Measurements from ENCODE around the gene LRRTM4.
"Not testable (repeated sequence)": the region's sequence is repeated elsewhere in the genome, so short reads cannot be mapped to it uniquely, and the experiment has no call there.

LRRTM4 gene

DNA sequence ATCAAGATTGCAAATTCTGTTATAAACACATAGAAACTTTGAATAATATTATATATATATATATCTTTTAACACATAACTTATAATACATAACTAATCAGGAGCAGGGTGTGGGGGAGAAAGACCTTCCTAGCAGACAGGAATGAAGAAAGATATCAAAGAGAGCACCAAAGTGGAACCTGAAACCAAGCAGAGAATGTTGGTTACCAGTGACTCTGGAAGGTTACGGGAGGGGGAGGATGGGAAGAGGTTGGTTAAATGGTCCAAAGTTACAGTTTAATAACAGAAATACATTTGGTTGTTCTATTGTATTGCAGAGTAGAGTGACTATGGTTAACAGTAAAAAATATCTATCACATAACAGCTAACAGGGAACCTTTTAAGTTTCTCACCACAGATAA lies 366.7 kb downstream of the LRRTM4 start:
- no peak for DNase-seq

DNA sequence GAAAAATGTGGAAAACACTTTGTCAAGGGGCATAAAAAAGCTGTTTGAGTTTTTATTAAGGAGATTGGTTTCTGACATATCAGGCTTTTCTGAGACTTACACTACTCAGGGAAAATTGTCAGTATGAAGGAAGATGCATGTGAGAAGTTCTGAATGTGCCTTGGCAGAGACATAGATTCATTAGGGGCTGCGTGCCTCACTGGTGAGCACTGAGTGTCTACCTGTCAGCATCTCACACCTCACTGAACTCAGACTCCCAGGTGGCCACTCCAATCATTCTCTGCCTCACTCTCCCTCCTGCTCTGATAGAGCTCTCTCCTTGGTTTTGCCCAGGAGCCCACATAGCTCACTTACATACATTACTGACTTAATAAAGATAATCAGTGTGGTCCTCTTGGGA lies 372.6 kb downstream of the LRRTM4 start:
- DNase-seq: no peak

DNA sequence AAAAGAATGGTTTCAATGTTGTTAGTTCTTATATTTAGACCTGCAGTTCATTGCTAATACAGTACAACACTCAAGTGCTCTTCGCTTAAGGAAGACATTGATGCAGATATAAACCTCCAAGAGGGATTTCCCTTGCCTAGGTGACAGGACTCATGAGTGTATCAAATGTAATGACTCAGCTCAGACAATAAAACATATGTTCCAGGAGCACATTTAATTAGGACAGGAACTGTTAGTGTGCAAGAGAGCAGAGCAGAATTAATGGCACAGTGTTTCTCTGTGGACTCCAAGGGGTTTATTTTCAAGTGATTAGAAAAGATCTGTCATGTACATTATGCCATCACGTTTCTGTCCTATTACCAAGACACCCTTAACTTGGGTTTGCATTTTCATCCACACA lies 375.0 kb downstream of the LRRTM4 start:
- DNase-seq: no peak

DNA sequence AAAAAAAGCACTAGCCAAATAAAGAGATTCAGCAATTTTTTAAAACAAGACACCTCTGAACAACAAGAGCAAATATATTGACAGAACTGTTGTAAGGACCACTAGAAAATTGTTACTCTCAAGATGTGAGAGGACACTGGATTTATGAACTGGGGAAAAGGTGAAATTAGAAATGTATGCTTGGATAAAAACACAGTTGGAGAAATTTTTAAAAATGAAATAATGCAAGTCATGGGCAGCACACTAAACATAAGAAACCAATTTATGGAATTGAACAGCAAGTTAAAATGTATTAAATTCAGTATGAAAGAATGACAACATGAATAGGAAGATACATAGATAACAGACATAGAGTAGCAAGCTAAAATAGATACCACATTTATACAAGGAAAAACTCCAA lies 377.4 kb downstream of the LRRTM4 start:
- DNase-seq: no peak

DNA sequence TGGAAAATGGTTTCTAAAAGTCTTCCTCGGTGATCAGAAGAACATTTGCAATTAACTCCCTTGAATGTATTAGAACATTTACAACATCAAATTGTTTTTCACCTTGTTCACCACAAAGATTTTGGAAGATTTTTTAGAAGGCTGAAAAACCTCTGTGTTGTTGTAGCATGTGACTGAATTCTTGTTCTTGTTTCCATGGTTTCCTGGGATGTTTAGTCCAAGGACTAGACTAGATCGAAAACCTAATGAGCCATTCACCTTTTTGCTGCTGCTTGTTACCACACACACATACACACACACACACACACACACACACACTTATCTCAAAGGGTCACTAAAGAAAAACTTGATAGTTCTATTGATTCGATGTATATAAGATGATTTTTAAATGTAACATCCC lies 380.0 kb downstream of the LRRTM4 start:
- no peak for DNase-seq

DNA sequence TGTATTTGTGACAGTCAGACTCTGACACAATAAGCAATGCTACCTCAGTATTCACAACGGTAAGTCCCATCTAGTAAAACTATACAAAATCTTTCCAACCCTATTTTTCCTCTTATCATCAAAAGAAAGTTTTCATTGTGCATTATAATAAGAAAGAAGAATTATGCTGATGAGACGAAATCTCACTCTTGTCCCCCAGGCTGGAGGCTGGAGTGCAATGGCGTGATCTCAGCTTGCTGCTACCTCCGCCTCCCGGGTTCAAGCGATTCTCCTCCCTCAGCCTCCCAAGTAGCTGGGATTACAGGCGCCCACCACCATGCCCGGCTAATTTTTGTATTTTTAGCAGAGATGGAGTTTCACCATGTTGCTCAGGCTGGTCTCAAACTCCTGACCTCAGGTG lies 393.7 kb downstream of the LRRTM4 start:
- not testable (repeated sequence) for DNase-seq

DNA sequence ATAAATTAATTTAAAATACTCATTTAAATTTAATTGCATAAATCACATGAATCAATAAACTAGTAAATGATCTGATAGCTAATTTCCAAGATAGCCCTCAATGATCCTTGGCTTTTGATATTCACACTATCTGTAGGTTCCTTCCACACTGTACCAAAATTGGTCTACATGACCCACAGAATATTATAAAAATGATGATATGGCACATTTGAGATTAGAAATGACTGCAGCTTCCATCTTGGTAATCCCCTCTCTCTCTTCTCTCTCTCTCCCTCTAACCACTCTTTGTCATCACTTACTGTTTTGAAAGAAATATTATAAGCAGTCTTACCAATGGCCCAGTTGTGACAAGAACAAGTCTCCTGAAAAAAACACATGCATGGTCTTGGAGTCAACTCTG lies 394.8 kb downstream of the LRRTM4 start:
- DNase-seq: no peak

DNA sequence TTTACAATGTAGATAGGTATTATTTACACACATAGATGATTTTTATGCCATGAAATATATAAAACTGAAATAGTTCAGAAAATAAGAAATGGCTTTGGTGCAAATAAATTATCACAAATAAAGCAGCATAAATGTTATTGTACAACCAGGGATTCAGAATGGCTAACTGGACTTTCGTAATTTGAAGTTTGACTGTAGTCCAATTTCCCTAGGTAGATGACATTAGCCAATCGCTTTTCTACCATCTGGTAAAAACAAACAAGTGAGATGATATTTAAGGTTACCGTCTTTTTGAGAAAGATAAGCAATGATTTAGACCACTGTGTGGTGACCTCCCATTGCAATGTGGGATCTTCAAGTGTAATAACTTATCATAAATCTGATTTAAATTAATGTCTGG lies 400.7 kb downstream of the LRRTM4 start:
- DNase-seq: no peak

DNA sequence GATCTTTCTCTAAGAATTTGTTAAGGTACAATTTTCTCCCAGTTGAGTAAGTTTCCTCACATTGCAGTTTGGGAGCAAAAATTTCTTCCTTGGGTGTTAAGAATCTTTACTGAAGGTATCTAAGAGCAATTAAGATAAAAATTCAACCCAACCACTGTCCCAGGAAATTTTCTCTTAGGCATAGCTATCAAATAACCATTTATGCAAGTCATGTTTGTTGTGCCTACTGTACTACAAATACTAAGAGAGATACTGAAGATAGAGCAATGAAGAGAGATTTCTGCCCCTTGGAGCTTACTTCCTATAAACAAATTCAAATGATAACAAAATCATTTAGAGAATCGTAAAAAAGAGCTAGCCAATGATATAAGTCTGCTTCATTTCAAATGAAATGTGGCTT lies 402.8 kb downstream of the LRRTM4 start:
- no peak for DNase-seq

DNA sequence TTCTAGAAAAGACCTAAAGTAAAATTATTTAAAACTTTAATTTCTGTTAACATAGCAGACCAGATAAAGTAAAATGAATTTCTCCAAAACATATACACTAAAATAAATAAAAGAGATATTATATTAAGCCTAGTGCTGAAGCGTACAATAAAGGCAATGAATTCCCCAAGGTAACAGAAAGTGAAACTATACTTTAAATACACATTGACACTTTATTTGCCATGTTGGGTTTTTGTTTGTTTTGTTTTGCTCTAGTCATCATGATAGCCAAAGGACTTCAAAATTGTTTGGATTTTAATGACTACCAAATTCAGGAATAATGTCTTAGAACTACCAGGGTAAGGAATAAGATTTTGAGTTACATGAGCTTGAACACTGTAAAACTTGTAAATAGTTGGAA lies 413.3 kb downstream of the LRRTM4 start:
- no peak for DNase-seq

DNA sequence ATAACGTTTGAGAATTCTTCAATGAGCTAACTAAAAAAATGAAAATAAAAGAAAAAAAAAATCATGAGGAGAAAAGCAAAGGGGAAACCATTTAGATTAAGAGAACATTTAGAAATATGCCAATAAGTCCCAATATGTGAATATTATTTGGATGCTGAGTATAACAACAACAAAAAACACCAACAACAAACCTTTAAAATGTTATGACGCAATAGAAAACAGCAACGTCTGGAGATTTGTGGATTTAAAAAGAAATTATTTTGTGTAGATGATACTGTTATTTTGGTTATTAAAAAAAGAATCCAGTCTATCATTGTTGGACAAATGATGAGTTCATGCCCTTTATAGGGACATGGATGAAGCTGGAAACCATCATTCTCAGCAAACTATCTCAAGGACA lies 417.2 kb downstream of the LRRTM4 start:
- DNase-seq: no peak

DNA sequence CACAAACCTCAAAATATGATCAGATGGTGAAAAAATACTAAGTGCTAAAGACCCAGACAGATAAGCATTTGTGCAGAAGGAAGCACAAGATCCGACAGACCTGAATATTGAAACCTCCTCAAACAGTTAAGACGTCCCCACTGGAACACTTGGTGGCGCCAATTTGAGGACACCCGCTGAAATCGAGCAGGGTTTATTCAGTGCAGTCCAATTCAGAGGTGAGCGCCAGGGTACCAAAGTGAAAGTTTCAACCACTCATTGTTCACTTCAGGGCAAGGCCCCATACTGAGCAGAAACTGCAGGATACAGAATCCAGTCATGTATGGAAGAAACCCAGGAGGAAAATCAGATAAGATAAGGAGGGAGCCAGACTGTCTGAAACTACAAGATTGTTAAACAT lies 417.6 kb downstream of the LRRTM4 start:
- no peak for DNase-seq

DNA sequence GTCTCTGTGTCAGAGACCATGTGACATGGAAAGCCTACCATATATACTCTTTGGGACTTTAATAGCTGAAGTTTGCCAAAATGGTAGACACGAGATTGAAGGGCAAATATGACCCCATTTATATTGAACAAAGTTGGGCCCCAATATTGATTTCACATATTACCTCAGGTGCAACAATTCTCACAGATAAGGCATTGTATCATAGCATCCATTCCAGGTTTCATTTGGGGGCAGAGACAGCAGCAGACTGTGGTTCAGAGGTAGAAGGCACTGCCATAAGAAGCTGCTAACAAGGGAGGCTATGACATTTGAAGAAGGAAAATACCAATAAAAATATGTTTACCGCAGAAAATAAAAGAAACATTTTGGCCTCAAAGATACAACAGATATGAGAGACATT lies 419.2 kb downstream of the LRRTM4 start:
- no peak for DNase-seq

DNA sequence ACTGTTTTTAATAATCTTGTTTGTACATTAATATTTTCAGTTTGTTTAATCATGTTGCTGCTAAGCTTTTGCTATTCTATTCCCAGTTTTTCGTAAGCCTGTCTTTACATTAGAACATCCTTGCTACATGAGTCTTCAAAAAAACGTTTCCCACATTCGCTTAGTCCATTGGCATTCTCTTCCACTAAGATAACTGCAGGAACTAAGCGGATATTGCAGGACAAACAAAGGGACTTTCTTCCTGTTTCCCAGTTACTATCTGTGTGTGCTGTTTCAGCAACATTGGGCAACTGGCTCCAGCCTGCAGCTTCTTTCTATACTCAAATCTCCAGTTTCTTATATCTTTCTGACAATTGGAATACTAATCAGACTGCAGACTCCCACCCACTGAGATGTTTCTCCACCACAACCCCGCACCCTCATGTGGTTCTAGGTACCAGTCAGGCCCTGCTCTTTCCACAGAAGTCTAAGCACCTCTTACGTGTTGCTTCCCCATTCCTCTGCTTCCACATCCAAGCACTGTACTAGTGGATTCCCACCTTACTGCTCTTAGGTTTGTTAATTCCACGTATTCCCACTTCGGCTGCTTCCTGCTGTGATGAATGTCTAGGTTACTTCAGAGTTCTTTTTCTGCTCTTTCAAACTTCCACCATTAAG lies 420.3 kb downstream of the LRRTM4 start:
- no peak for DNase-seq

DNA sequence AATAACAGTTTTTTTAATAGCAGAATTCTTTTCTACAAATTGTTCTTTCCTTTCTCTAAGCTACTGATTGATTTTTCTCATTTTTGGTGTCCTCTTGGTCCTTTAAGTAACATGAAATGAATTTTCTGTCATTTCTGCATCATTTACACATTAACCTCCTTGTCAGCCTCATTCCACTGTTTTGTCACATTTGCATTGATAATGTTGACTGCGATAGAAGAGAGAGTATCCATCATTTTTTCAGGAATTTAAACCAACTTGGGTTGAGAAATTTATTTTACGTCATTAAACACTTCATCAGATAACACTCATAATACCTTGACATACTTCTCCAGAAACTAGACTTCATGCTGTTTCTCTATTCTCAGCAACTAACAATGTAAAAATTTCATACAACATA lies 422.2 kb downstream of the LRRTM4 start:
- DNase-seq: no peak

DNA sequence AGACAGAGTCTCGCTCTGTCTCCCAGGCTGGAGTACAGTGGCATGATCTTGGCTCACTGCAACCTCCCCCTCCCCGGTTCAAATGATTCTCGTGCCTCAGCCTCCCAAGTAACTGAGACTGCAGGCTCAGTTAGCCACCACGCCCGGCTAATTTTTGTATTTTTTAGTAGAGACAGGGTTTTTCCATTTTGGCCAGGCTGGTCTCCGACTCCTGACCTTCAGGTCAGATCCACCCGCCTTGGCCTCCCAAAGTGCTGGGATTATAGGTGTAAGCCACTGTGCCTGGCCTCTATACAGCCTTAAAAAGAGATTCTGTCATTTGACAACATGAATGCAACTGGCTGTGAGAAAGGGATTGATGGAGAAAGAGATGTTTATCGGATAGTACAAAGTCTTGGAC lies 426.7 kb downstream of the LRRTM4 start:
- DNase-seq: not testable (repeated sequence)

DNA sequence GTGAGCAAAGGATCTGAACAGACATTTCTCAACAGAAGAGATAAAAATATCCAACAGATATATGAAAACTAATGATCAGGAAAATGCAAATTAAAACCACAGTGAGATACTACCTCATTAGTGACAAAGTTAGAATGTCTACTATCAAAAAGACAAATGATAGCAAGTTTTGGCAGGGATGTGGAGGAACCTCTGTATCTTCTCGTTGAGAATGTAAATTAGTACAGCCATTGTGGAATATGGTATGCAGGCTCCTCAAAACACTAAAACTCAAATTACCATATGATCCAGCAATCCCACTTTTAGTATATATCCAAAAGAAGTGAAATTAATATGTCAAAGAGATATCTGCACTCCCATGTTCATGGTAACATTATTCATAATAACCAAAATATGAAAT lies 427.1 kb downstream of the LRRTM4 start:
- DNase-seq: no peak

DNA sequence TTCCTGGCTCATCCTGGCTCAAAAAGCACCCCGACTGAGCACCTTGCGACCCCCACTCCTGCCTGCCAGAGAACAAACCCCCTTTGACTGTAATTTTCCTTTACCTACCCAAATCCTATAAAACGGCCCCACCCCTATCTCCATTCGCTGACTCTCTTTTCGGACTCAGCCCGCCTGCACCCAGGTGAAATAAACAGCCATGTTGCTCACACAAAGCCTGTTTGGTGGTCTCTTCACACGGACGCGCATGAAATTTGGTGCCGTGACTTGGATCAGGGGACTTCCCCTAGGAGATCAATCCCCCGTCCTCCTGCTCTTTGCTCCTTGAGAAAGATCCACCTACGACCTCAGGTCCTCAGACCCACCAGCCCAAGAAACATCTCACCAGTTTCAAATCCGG lies 433.8 kb downstream of the LRRTM4 start:
- not testable (repeated sequence) for DNase-seq

DNA sequence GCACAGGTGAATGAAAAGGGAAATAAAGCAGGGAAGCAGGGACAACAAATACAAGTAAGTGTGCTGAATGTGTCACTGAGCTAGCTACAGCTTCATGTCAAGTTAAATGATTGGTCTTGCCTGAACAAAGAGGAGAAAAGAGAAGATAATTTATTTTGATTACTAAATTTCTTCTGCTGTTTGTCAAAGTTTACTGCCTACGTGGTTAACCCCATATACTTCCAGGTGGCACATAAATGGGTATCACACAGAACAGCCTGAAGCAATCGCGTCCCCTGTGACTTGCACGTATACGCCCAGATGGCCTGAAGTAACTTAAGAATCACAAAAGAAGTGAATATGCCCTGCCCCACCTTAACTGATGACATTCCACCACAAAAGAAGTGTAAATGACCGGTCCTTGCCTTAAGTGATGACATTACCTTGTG lies 434.2 kb downstream of the LRRTM4 start:
- no peak for DNase-seq

DNA sequence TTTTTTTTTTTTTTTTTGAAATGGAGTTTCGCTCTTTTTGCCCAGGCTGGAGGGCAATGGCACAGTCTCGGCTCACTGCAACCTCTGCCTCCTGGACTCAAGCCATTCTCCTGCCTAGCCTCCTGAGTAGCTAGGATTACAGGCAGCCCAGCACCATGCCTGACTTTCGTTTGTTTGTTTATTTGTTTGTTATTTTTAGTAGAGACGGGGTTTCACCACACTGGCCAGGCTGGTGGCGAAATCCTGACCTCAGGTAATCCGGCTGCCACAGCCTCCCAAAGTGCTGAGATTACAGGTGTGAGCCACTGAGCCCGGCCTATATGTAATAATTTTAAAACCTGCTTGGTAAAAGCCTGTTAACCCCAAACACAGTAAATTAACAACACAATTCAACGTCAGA lies 435.7 kb downstream of the LRRTM4 start:
- DNase-seq: no peak

DNA sequence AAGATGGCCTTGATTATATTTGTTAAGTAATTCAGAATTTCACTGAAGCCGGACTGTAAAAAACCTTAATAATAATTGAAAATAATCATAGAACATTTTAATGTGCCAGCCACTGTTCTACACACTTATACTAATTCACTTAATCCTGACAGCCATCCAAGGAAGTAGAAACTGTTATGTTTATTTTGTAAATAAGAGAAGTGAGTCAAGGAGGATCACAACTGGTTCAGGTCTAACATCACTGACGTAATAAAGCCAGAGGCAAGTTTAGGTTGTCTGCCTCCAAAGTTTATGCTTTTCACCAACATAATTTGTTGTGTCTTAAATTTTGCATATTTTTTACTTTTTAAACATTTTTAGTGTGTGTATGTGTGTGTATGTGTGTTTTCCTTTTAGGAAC lies 436.1 kb downstream of the LRRTM4 start:
- no peak for DNase-seq

DNA sequence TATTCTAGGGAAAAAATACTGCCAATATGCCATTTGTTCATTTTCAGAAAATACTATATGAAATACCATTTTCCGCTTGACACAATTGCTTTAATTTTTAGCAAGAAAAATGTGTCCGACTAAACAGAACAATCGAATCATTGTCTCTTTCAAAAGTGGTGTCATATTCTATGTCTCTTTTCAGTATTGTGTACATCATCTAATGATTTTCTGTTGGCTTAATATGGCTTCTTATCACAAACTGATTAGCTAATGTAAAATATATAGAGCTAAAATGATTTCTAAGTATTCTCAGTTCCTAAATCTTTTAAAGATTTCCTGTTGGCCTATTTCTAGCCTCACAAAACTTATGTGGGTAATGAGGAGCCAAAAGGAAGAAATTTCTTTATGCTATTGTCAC lies 436.6 kb downstream of the LRRTM4 start:
- DNase-seq: no peak

DNA sequence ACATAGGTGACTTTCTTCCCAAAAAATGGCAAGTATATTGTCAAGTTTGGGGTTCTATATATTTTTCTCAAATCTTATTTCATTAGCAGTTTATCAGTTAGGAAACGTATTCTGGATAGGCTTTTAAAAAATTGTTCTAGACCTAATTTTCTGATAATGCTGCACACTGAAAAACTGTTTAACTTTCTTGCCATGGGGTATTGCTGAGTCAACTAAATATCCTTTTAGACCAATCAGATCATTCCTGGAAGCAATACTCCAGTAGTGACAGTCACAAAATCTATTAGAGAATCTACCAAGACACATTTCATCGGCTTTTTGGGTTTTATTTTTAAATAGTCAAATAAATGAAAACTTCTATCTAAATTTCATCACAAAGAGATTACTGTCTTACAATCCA lies 440.6 kb downstream of the LRRTM4 start:
- no peak for DNase-seq

DNA sequence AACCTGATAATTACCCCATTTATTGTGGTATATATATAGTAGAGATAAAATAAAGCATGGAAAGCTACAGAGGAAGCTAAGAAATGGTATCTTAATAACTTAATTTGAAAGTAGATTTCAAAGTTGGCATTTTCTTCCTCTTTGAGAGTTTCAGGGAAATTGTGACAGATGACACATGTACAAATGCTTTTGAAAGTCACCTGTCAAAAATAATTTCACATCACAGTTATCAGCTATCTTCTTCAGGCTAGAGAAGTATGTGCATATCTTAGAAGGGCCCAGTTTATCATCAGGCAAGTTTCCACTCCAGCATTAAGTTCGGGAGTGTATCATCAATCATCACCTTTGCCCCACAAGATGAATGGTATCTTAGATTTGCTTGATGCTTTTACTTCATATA lies 457.9 kb downstream of the LRRTM4 start:
- DNase-seq: no peak

DNA sequence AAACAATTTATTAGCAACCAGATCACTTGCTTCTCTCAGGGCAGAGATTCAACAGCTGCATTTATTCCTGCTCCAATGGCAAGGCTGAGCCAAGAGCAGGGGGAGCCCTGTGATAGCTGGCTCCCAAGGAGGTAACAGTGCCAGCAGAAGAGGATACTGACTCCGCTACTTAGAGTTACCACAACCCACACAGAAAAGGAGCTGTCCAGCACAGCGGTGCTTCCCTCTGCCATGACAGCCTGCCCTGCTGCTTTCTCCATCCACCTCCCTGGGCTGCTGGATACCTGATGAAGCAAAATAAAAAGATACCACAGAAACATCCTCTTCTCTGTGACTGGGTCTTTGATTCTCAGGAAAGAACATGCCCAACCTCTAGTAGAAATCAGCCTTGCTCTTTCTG lies 467.2 kb downstream of the LRRTM4 start:
- no peak for DNase-seq

DNA sequence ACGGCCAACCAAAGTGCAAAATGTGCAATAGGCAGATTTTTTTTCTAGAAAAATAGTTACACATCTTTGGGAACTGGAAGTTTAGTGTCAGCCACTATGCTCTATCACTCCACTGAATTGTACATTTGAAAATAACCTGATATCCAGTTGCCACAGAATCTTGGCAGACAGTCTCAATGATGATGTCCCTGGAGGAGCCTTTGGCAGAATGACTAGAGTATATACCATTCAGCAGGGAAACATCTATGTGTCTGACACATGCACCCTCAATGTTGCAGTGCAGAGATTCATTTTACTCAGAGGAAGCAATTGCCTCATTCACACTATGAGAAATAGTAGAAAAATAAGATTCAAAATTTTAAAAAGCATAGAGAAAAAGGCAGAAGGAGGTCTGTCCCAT lies 475.8 kb downstream of the LRRTM4 start:
- no peak for DNase-seq

Measured in hematopoietic multipotent progenitor cell treated with erythropoietin and hydrocortisone succinate and interleukin-3 and kit ligand, for 6 days (in vitro differentiated cells).